OCI-LY7 (cell line): ENCODE data around the gene LDHAL6A.

ENCODE experiments used
- EZH2phosphoT487 ChIP-seq: fragments of 200-600 bp; sonication (generic); IDR thresholded peaks from 2 replicates; pipeline ENCODE4 v1.6.1; 2018; ENCODE audit warnings: low read depth, borderline replicate concordance, mild to moderate bottlenecking, mixed run types, antibody characterized with exemption, low read length, moderate library complexity, mixed read lengths
- TF ChIP-seq, protein P1 (sequence below): fragments of 200-600 bp; sonication (generic); conservative IDR thresholded peaks from 2 replicates; pipeline ENCODE4 v1.5.1; 2014; ENCODE audit warnings: mild to moderate bottlenecking, antibody characterized with exemption, low read length, moderate library complexity, mixed read lengths

DNA sequence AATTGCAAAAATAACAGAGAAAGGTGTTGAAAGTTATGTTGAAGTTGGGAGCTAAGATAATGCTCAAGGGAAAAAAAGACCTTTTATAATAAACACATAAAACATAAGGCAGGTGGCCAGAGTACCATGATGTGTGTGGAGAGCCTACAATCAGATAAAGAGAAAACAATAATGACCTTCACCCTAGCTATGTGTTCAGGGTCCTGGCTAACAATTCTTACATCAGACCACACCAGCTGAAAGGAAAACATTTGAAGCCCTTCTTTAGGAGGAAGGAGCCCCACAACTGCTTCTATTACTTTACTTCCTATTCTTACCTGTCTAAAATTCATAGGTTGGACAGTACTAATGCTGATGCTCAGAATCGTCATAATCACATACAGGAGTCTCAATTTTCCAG, 68.6 kb downstream of the LDHAL6A start:
- TF ChIP-seq, protein P1, sequence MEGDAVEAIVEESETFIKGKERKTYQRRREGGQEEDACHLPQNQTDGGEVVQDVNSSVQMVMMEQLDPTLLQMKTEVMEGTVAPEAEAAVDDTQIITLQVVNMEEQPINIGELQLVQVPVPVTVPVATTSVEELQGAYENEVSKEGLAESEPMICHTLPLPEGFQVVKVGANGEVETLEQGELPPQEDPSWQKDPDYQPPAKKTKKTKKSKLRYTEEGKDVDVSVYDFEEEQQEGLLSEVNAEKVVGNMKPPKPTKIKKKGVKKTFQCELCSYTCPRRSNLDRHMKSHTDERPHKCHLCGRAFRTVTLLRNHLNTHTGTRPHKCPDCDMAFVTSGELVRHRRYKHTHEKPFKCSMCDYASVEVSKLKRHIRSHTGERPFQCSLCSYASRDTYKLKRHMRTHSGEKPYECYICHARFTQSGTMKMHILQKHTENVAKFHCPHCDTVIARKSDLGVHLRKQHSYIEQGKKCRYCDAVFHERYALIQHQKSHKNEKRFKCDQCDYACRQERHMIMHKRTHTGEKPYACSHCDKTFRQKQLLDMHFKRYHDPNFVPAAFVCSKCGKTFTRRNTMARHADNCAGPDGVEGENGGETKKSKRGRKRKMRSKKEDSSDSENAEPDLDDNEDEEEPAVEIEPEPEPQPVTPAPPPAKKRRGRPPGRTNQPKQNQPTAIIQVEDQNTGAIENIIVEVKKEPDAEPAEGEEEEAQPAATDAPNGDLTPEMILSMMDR: no peak
- no peak for TF ChIP-seq EZH2phosphoT487
